KG1 (cell line): ENCODE data around the gene FCSK.

Experiments
- DNase-seq: peaks from one replicate; lab custom pipeline; 2025; lab: John Stamatoyannopoulos, UW

Gene FCSK

DNA sequence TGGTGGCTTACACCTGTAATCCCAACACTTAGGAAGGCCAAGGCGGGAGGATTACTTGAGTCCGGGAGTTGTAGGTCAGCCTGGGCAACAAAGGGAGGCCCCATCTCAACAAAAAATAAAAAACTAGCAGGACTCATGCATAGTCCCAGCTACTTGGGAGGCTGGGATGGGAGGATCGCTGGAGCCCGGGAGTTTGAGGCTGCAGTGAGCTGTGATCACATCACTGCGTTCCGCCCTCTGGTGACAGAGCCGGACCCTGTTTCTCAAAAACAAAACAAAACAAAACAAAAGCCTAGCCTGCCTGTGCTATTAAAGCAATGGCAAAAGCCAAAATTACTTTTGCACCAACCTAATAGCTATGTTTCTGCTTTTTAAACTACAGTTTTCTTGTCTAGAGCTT is 1.5 kb downstream of the FCSK start:
- no peak for DNase-seq

GRCh38 chr16:70457446-70458166 is 3.2 kb downstream of the FCSK start:
- no peak for DNase-seq

DNA sequence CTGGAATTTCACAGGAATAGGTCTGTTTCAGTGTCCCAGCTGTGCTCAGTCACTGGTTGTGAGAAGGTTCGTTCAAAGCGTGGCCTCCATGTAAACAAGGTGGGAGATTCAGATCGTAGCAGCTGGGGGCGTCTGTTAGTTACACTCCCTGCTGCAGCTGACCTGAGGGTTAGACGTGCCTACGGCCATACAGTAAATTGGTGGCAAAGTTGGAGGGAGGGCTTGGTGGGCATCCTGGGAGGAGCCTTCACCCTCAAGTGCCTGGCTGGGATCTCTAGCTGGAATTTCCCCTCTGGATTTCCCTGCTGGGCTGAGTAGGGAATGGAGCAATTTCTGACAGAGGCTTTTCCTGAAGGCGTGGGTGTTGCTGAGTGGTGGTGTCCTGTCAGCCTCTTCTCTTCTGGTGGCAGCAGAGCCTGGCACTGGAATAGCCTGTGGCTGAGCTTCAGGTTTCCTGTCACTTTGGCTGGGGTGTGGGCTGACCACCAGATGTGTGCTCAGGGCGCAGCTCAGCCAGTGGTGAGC is 6.4 kb downstream of the FCSK start:
- DNase-seq: no peak

GRCh38 chr16:70463235-70463634 is 8.8 kb downstream of the FCSK start:
- DNase-seq: no peak

DNA sequence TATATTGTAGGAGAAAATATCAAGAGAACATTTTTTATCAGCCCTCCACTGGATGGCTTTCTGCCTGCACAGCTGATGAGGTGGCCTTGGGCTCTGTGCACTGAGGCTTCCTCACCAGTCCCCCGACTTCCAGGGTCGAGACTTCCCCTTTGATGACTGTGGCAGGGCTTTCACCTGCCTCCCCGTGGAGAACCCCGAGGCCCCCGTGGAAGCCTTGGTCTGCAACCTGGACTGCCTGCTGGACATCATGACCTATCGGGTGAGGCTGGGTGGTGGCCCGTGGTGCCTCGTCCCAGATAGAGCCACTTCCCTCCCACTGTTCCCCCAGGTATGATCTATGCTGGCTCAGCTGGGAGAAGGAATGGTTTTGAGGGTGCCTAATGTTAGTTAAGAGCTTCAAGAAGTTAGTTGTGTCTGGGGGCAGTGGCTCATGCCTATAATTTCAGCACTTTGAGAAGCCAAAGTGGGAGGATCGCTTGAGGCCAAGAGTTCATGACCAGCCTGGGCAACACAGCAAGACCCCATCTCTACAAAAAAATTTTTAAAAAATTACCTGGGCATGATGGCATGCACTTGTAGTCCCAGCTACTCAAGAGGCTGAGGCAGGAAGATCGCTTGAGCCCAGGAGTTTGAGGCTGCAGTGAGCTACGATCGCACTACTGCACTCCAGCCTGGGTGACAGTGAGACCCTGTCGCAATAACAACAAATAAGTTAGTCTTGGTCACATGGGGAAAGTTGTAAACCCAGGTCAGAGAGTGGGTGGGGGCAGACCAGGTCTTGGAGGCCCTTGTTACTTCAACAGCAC is 11.8 kb downstream of the FCSK start:
- no peak for DNase-seq

DNA sequence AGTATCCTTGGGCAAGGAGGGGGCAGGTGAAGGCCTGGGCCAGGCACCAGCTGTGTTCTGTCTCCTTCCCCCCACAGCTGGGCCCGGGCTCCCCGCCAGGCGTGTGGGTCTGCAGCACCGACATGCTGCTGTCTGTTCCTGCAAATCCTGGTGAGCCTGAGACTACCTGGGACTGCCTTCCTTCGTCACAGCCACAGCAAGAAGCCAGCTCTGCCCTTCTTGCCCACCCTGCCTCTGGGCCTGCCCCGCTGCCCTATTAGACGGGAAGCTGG is 12.3 kb downstream of the FCSK start:
- no peak for DNase-seq

GRCh38 chr16:70467113-70467512 is 12.7 kb downstream of the FCSK start:
- DNase-seq: no peak

DNA sequence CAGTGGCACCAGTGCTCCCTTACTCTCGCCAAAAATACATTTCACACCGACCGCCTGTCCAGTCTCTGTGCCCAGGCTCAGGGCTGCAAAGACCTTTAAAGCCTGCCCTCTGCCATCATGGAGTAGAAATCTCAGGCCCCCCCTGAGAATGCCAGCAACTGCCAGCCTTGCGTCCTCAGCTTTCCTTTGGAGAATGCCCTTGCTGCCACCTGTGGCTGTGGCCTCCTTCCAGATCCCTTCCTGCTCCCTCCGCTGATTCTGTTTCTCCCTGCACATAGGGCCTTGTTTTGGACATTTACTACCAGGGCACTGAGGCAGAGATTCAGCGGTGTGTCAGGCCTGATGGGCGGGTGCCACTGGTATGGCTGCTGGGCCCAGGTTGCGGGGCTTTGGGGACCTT is 13.2 kb downstream of the FCSK start:
- no peak for DNase-seq

- no peak for DNase-seq
These were observed 14.6 kb downstream of the FCSK start for GRCh38 chr16:70468776-70469525.

GRCh38 chr16:70470141-70470926 is 15.9 kb downstream of the FCSK start:
- DNase-seq: no peak

DNA sequence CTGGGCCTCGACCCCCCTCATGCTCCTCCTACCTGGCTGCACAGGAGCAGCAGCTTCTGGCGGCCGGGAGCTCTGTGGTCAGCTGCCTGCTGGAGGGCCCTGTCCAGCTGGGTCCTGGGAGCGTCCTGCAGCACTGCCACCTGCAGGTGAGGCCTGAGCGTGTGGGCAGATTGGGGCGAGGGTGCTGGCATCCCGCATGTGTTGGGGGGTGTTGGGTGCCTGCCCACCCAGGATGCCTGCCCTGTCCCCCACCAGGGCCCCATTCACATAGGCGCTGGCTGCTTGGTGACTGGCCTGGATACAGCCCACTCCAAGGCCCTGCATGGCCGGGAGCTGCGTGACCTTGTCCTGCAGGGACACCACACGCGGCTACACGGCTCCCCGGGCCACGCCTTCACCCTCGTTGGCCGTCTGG is 16.5 kb downstream of the FCSK start:
- DNase-seq: no peak

GRCh38 chr16:70472786-70473433 is 18.5 kb downstream of the FCSK start:
- no peak for DNase-seq

DNA sequence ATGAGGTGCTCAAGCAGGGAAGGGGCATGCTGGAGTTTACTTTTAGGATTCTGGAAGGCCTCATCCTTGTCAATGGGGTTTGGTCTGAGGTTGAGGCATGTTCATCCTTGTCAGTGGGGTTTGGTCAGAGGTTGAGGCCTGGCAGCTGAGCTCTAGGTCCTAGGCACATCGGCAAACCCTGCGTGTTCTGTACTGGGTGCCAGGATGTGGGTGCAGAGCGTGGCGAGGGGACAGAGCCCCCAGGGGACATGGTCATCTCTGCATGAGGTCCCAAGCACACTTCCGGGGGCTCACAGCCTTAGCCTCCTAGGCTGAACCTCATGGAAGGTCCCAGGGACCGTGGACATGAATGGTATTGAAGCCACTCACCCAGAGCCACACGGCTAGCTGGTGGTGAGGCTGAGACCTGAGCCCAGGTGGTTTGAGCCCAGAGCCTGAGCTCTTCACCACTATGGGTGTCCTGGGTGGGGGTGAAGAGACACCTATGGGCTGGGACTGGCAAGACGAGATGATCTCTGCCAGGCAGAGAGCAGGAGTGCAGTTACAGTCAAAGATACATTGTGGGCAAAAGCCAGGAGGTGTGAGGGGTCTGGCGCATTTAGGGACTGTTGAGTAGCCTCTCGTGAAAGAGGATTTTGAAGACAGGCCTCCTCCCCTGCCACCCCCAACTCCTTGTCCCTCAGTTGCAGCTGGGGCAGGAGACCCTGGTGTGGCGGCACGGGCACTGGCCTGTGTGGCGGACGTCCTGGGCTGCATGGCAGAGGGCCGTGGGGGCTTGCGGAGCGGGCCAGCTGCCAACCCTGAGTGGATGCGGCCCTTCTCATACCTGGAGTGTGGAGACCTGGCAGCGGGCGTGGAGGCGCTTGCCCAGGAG is 19.3 kb downstream of the FCSK start:
- no peak for DNase-seq

GRCh38 chr16:70474320-70475053 is 20.1 kb downstream of the FCSK start:
- DNase-seq: no peak

- no peak for DNase-seq
These were observed 20.9 kb downstream of the FCSK start for GRCh38 chr16:70475054-70475871.

GRCh38 chr16:70476272-70477020 is 22.1 kb downstream of the FCSK start:
- DNase-seq: no peak

DNA sequence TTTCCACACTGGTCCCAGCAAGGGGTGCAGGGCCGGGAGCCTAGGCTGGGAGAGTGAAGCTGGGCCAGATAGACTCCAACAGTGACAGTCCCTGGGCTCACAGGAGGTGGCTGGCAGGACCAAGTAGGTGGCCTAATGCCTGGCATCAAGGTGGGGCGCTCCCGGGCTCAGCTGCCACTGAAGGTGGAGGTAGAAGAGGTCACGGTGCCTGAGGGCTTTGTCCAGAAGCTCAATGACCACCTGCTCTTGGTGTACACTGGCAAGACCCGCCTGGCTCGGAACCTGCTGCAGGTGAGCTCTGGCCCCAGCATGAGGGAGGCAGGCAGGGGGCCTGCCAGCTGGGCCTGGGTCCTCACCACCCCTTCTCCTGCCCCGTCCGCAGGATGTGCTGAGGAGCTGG is 23.8 kb downstream of the FCSK start:
- DNase-seq: no peak

DNA sequence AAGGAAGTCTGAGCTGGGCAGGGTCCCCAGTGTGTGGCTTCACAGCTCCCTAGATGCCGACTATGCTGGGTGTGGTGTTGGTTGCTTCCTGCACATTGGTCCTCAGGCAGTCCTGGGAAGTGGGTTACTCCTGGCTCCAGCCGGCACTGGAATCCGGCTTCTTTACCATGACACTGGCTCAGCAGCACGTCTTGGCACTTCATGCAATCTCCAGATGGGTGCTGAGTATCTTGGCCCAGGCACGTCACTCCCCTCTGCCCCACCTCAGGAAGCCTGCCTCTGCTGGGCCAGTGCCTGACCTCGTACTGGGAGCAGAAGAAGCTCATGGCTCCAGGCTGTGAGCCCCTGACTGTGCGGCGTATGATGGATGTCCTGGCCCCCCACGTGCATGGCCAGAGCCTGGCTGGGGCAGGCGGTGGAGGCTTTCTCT is 24.5 kb downstream of the FCSK start:
- DNase-seq: no peak
